ENCODE data around the gene ZP1. TPM values are rescaled to one million over a fixed set of nuclear protein-coding genes. Genes with fewer than 3 reads are reported as not detected.

ZP1 gene
- total RNA-seq, 2 experiments from 2014 or later = not detected

GRCh38 chr11:60913793-60914632, 46.7 kb downstream of the ZP1 start, which contains the start of gene TMEM109:
Gene TMEM109, plus strand, starts transcription at chr11:60914158. Its CDS starts 5,536 bp downstream, at chr11:60919694.
- Mint-ChIP-seq H3K27me3 (peaks cover 5% of the 10 kb centered on the region), H3K36me3 (ENCODE audit: low read depth) (no peaks in the 10 kb centered on the region), H3K9me3 (no peaks in the 10 kb centered on the region), H3K4me3 (peak within 1 kb of the TSS; percentile 92), H3K4me1 (peaks cover 44% of the 10 kb centered on the region), H3K27ac (peak within 1 kb of the TSS; percentile 94)
- DNase-seq = peak; percentile 91
- ChIA-PET CTCF (interaction anchor here (0.5 to 4.8 kb wide), 9 partner anchors 10 to 1289 kb away, joined by 3 to 40 read pairs (median 7); partner anchors contain the start of genes CD6 and PRPF19), POLR2A (interaction anchor here (0.6 kb wide), 2 partner anchors 53 to 72 kb away, joined by 3 to 4 read pairs; no protein-coding TSS in a partner anchor)

GRCh38 chr11:60914633-60915247, 47.4 kb downstream of the ZP1 start:
- peaks cover 2% of the 10 kb centered on the region for H3K36me3 Mint-ChIP-seq (ENCODE audit: low read depth)
- POLR2A ChIA-PET = interaction anchor here (0.9 kb wide), 1 partner anchor 8 kb away, joined by 4 read pairs; the partner anchor contains the start of gene PRPF19
- no peaks in the 10 kb centered on the region for H3K27me3 Mint-ChIP-seq
- peak overlapping the region; percentile 92 for H3K4me3 Mint-ChIP-seq
- CTCF ChIA-PET = interaction anchor here (0.5 to 4.8 kb wide), 14 partner anchors 9 to 1290 kb away, joined by 3 to 40 read pairs (median 4); partner anchors contain the start of genes CD6, PRPF19 and TMEM132A
- peak overlapping the region; percentile 88 for H3K27ac Mint-ChIP-seq
- peaks cover 44% of the 10 kb centered on the region for H3K4me1 Mint-ChIP-seq
- no peaks in the 10 kb centered on the region for H3K9me3 Mint-ChIP-seq
- peak; percentile 42 for DNase-seq

- CTCF ChIA-PET = interaction anchor here (0.7 to 4.8 kb wide), 15 partner anchors 9 to 441 kb away, joined by 3 to 40 read pairs (median 3); partner anchors contain the start of genes CD6, PRPF19 and TMEM132A
These were observed 48.0 kb downstream of the ZP1 start for GRCh38 chr11:60915248-60915914.

GRCh38 chr11:60916669-60917206, 49.4 kb downstream of the ZP1 start:
- POLR2A ChIA-PET = no interaction called here

More at GRCh38 chr11:60915248-60915914, 48.0 kb downstream of the ZP1 start:
- Mint-ChIP-seq H3K36me3 (ENCODE audit: low read depth) (peaks cover 6% of the 10 kb centered on the region), H3K4me3 (peak overlapping the region; percentile 92), H3K4me1 (peaks cover 44% of the 10 kb centered on the region), H3K27me3 (no peaks in the 10 kb centered on the region), H3K27ac (peak overlapping the region; percentile 88), H3K9me3 (no peaks in the 10 kb centered on the region)
- peak; percentile 79 for DNase-seq
- POLR2A ChIA-PET = interaction anchor here (0.9 kb wide), 1 partner anchor 9 kb away, joined by 4 read pairs; the partner anchor contains the start of gene PRPF19

GRCh38 chr11:60917267-60917666, 49.9 kb downstream of the ZP1 start:
- CTCF ChIA-PET = interaction anchor here (0.7 to 0.8 kb wide), 2 partner anchors 255 to 469 kb away, joined by 3 read pairs; no protein-coding TSS in a partner anchor
- no peak overlapping the region for H3K4me3 Mint-ChIP-seq
- H3K4me1 Mint-ChIP-seq = peaks cover 33% of the 10 kb centered on the region
- no peak for DNase-seq
- peaks cover 21% of the 10 kb centered on the region for H3K36me3 Mint-ChIP-seq (ENCODE audit: low read depth)
- H3K9me3 Mint-ChIP-seq = no peaks in the 10 kb centered on the region
- no peaks in the 10 kb centered on the region for H3K27me3 Mint-ChIP-seq
- H3K27ac Mint-ChIP-seq = peak overlapping the region; percentile 14
- POLR2A ChIA-PET = no interaction called here

More at GRCh38 chr11:60916669-60917206, 49.4 kb downstream of the ZP1 start:
- Mint-ChIP-seq H3K4me3 (no peak overlapping the region), H3K27me3 (no peaks in the 10 kb centered on the region), H3K4me1 (peaks cover 38% of the 10 kb centered on the region), H3K27ac (no peak overlapping the region), H3K9me3 (no peaks in the 10 kb centered on the region), H3K36me3 (ENCODE audit: low read depth) (peaks cover 18% of the 10 kb centered on the region)
- CTCF ChIA-PET = interaction anchor here (0.7 to 3.6 kb wide), 4 partner anchors 11 to 469 kb away, joined by 3 to 17 read pairs (median 4); no protein-coding TSS in a partner anchor
- no peak for DNase-seq

GRCh38 chr11:60918251-60918938, 51.1 kb downstream of the ZP1 start:
- POLR2A ChIA-PET = interaction anchor here (0.7 kb wide), 1 partner anchor 335 kb away, joined by 3 read pairs; no protein-coding TSS in a partner anchor
- CTCF ChIA-PET = interaction anchor here (0.6 to 2.3 kb wide), 4 partner anchors 10 to 254 kb away, joined by 3 to 6 read pairs (median 4); no protein-coding TSS in a partner anchor

GRCh38 chr11:60918939-60919265, 51.6 kb downstream of the ZP1 start:
- Mint-ChIP-seq H3K27me3 (peaks cover under 1% of the 10 kb centered on the region), H3K36me3 (ENCODE audit: low read depth) (peaks cover 27% of the 10 kb centered on the region)
- CTCF ChIA-PET = interaction anchor here (0.6 to 2.3 kb wide), 4 partner anchors 10 to 253 kb away, joined by 3 to 6 read pairs (median 4); no protein-coding TSS in a partner anchor

More at GRCh38 chr11:60918251-60918938, 51.1 kb downstream of the ZP1 start:
- Mint-ChIP-seq H3K9me3 (no peaks in the 10 kb centered on the region), H3K4me3 (no peak overlapping the region), H3K36me3 (ENCODE audit: low read depth) (peaks cover 26% of the 10 kb centered on the region), H3K27ac (no peak overlapping the region), H3K27me3 (no peaks in the 10 kb centered on the region), H3K4me1 (peaks cover 24% of the 10 kb centered on the region)
- DNase-seq = no peak

GRCh38 chr11:60919320-60919719, 52.0 kb downstream of the ZP1 start:
- H3K4me1 Mint-ChIP-seq = peaks cover 24% of the 10 kb centered on the region
- no peak for DNase-seq
- H3K4me3 Mint-ChIP-seq = no peak overlapping the region
- peaks cover 3% of the 10 kb centered on the region for H3K27me3 Mint-ChIP-seq
- H3K27ac Mint-ChIP-seq = no peak overlapping the region
- peaks cover 27% of the 10 kb centered on the region for H3K36me3 Mint-ChIP-seq (ENCODE audit: low read depth)
- H3K9me3 Mint-ChIP-seq = no peaks in the 10 kb centered on the region
- ChIA-PET POLR2A (no interaction called here), CTCF (interaction anchor here (1.0 to 2.3 kb wide), 4 partner anchors 9 to 43 kb away, joined by 3 to 6 read pairs (median 3); no protein-coding TSS in a partner anchor)

More at GRCh38 chr11:60918939-60919265, 51.6 kb downstream of the ZP1 start:
- POLR2A ChIA-PET = no interaction called here
- no peak for DNase-seq
- Mint-ChIP-seq H3K9me3 (no peaks in the 10 kb centered on the region), H3K4me3 (no peak overlapping the region), H3K4me1 (peaks cover 21% of the 10 kb centered on the region), H3K27ac (no peak overlapping the region)

- no peak overlapping the region for H3K4me3 Mint-ChIP-seq
- no peak for DNase-seq
- no peaks in the 10 kb centered on the region for H3K9me3 Mint-ChIP-seq
These were observed 52.6 kb downstream of the ZP1 start for GRCh38 chr11:60919956-60920355.

GRCh38 chr11:60921259-60921658, 53.9 kb downstream of the ZP1 start:
- Mint-ChIP-seq H3K27me3 (peaks cover 18% of the 10 kb centered on the region), H3K36me3 (ENCODE audit: low read depth) (peaks cover 27% of the 10 kb centered on the region), H3K27ac (no peak overlapping the region), H3K9me3 (no peaks in the 10 kb centered on the region), H3K4me3 (no peak overlapping the region), H3K4me1 (peaks cover 19% of the 10 kb centered on the region)
- DNase-seq = no peak
- ChIA-PET POLR2A (no interaction called here), CTCF (interaction anchor here (0.9 to 1.9 kb wide), 4 partner anchors 9 to 49 kb away, joined by 3 to 4 read pairs (median 4); no protein-coding TSS in a partner anchor)

More at GRCh38 chr11:60919956-60920355, 52.6 kb downstream of the ZP1 start:
- Mint-ChIP-seq H3K27me3 (peaks cover 5% of the 10 kb centered on the region), H3K4me1 (peaks cover 24% of the 10 kb centered on the region), H3K36me3 (ENCODE audit: low read depth) (peaks cover 27% of the 10 kb centered on the region), H3K27ac (no peak overlapping the region)
- ChIA-PET CTCF (interaction anchor here (1.1 to 2.3 kb wide), 3 partner anchors 9 to 33 kb away, joined by 3 to 6 read pairs (median 4); no protein-coding TSS in a partner anchor), POLR2A (no interaction called here)

GRCh38 chr11:60921777-60922335, 54.5 kb downstream of the ZP1 start:
- POLR2A ChIA-PET = no interaction called here
- H3K27me3 Mint-ChIP-seq = peaks cover 24% of the 10 kb centered on the region
- H3K4me1 Mint-ChIP-seq = peaks cover 15% of the 10 kb centered on the region
- H3K9me3 Mint-ChIP-seq = no peaks in the 10 kb centered on the region
- H3K27ac Mint-ChIP-seq = no peak overlapping the region
- no peak for DNase-seq
- peaks cover 27% of the 10 kb centered on the region for H3K36me3 Mint-ChIP-seq (ENCODE audit: low read depth)
- CTCF ChIA-PET = interaction anchor here (1.1 to 1.9 kb wide), 3 partner anchors 13 to 49 kb away, joined by 4 read pairs; no protein-coding TSS in a partner anchor
- no peak overlapping the region for H3K4me3 Mint-ChIP-seq

Data from activated CD4-positive, alpha-beta T cell treated with anti-CD3 and anti-CD28 coated beads, Interleukin-2, amount 10 ng/mL, durations not matched to agents 7 days and 5 days (primary cell).